Measurements from ENCODE around the gene TEF.

Gene TEF

DNA sequence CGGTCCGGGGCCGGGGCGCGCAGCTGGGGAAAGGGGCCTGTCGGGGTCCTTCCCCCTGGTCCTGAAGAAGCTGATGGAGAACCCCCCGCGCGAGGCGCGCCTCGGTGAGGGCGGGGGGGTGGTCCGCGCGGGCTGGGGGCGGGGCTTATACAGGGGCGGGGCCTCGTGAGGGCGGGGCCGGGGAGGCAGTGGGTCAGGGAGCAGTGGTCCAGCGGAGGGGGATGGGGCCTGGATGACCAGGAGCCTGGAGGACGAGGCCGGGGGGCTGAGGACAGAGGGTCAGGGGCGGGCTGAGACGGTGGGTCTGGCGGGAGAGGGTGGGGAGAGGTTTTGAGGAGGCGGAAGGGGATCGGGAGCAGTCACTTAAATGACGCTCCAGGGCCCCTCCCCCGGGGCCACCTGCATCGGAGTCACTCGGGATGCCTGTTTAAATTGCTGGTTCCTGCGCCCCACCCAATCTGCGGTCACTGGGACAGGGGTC is 396 bp downstream of the TEF start:
- no peak for DNase-seq (ENCODE audit: extremely low read depth, low read depth)
- no peak for TF ChIP-seq CTCF (IDR thresholded peaks at IDR 0.05; ENCODE audit: low read depth, low read length)

DNA sequence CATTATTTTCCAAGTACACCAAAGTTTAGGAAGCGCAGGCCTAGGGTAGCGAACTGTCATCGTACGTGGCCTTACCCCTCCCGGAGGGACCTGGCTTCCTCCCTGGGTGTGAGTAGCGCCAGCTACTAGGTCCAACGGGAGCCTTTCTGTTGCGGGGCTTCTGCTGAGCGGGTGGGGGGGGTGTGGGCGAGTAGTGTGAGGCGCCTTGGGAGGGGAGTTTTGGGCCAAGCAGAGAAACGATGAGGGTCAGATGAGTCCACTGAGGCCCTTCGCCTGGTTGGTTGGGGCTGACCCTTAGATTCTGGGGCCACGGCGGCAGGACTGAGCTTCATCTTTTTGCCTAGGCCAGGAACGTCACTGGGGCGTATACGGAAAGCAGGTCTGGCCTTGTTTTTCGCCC is 868 bp downstream of the TEF start:
- TF ChIP-seq CTCF (IDR thresholded peaks at IDR 0.05; ENCODE audit: low read depth, low read length) = no peak
- DNase-seq (ENCODE audit: extremely low read depth, low read depth) = no peak

DNA sequence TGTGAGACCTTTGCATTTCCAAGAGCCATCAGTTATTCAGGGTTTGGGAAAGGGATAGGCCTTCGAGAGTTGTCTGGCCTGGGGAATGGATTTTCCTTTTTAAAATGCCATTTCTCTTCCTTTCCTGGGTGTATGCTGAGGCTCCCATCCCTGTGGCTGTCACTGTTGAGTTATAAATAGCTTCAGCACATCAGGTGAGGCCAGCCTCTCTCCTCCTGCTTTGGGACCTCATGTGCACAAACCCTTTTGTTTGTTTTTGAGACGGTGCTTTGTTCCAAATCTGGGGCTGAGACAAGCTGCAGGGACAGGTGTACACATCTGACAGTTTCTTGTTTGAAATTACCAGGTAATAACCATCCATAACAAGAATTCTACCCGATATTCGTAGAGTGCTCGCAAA is 1.3 kb downstream of the TEF start:
- no peak for TF ChIP-seq CTCF (IDR thresholded peaks at IDR 0.05; ENCODE audit: low read depth, low read length)
- no peak for DNase-seq (ENCODE audit: extremely low read depth, low read depth)

DNA sequence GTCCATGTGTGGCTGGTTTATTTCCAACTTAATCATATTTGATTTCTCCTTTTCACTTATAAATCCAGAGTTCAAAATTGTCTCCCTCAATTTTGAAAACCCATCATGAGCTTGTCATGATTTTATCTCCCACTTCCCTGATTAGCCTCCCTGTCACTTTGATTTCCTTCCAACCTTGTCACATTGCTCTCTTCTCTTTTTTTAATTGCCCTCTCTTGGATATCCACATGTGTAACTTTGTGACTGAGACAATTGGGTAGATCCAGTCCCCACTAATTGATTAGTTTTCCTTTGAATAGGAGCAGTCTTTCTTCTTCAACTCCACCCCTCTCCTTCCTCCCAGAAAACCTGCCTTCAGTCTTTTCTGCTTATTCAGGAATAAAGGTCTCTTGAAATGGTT is 2.4 kb downstream of the TEF start:
- no peak for TF ChIP-seq CTCF (IDR thresholded peaks at IDR 0.05; ENCODE audit: low read depth, low read length)
- no peak for DNase-seq (ENCODE audit: extremely low read depth, low read depth)

- no peak for TF ChIP-seq CTCF (IDR thresholded peaks at IDR 0.05; ENCODE audit: low read depth, low read length)
- DNase-seq (ENCODE audit: extremely low read depth, low read depth) = no peak
Measured at GRCh38 chr22:41387341-41387740, 5.6 kb downstream of the TEF start.

GRCh38 chr22:41394012-41394356 is 12.2 kb downstream of the TEF start:
- TF ChIP-seq CTCF (IDR thresholded peaks at IDR 0.05; ENCODE audit: low read depth, low read length) = no peak
- no peak for DNase-seq (ENCODE audit: extremely low read depth, low read depth)

DNA sequence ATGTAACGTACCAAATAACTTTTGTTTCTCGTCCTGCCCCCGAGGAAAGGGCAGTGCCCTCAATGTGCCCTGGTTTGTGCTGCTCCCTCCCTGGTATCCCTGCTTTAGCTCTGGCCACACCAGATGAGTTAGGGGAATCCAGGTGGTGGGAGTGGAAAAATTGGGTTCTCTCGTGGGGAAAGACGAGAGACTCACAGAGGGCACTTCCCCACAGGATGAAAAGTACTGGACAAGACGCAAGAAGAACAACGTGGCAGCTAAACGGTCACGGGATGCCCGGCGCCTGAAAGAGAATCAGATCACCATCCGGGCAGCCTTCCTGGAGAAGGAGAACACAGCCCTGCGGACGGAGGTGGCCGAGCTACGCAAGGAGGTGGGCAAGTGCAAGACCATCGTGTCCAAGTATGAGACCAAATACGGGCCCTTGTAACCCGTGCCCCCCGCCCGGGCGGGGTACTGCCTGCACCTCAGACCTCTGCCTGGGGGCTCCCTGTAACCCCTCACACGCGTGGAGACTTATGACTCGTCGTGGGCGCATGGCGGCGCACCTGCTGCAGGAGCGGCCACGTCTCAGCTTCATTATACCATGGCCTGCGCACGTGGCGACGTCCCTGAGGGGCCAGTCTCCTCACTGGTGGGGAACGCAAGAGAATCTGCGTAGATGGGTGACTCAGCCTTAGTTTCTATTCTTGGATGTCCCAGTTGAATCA is 13.9 kb downstream of the TEF start:
- no peak for TF ChIP-seq CTCF (IDR thresholded peaks at IDR 0.05; ENCODE audit: low read depth, low read length)
- DNase-seq (ENCODE audit: extremely low read depth, low read depth) = no peak
